NCI-H1105 treated with DMSO at 0.1 percent for 48 hours (cell line): ENCODE measurements around the gene C6orf132.
A peak's percentile ranks its signal among the peaks of the same experiment; 100 is the strongest.

Source experiments
- DNase-seq: peaks from one replicate; lab custom pipeline; 2025; lab: John Stamatoyannopoulos, UW

The C6orf132 gene

DNA sequence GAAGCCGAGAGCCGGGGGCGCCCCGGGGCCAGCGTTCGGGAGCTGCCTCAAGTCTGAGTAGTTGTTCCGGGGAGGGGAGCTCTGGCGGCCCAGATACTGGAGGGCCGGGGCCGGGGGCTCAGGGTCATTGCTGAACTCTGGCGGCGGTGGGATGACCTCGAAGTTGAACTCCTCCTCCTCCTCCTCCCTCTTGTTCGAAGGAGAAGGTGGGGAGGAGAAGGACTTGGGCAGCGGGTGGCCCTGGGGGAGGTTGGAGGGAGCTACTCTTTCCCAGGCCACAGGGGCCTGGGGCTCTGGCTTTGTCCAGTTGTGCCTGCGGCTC is 37.7 kb downstream of the C6orf132 start:
- DNase-seq: no peak

DNA sequence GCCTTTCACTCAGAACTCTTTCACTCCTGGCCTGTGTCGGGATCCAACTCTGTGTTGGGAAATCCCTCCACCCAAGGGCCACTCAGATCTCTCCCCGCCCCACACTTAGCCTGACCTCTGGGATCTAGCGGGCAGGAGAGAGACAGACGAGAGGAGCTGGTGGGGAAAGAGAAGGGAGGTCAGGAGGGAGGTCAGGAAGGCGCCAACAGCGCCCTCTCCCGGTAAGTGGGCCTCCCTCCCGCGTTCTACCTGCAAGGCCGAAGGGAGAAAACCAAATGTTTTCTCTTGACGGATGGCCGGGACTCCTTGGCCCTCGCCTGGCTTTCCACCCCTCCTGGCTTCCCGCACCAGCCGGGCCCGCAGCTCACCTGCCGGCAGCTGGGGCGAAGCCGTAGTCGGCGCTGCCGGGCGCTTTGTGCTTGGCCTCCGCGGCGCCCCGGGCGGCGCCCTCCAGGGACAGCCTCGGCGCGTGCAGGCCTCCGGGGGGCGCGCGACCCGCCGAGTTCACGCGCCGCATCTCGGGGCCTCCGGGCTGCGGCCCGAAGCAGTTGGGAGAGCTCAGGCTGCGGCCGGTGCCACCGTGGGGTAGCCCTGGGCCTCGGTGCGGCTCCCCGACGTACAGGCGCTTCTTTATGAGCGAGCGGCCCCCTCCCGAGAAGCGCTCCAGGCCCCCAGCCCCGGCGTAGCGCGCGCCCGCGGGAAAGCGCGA is 38.2 kb downstream of the C6orf132 start:
- DNase-seq: no peak

DNA sequence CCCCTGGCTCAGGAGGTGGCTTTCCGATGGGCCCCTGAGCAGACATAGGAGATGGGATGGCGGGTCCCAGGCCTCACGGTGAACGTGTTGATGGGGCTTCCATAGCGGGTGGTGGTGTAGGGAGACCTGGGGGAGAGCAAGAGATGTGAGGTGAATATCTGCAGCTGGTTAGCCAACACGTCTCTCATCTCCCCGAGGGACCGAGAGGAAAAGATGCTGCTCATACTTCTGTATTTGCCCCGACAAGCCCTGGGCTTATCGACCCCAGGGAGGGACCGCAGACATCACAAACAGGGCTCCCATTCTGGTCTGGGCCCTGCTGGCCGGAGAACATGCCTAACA is 38.7 kb downstream of the C6orf132 start:
- no peak for DNase-seq

DNA sequence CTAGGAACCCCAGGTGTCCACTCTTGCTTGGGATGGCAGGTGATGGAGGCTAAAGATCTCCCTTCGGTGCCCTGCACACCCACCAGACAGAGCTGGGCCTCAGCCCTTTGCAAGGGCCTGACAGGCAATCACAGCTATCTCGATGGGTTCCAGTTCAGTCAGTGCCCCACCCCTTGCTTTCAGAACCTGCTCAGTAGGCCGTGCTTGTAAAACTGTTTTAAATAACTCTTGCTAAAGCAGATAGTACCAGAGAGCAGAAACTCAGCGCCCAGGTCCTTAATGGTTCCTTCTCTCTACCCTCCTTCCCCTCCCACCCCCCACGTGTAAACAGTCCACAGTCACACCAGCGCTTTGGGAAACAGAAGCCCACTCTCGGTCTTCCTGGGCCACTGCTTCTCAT is 39.2 kb downstream of the C6orf132 start:
- no peak for DNase-seq

DNA sequence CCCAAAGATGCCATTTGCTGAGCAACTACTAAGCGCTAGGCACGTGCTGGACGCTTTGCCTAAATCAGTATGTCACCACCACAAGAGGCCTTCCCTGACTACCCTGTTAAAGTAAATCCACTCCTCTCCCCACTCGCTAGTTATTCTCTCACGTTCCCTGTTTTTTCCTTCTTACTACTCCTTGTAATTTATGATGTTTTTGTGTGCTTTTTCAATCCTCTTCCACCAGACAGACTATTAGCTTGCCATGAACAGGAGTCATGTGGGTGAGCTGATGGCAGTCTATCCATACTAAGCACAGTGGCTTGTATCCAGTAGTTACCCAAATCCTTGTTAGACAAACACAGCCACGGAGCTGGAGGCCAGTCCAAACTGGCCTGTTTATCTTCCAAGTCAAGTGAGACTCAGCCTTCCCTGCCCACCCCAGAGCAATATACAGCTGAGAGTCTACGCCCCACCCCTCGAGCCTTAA is 41.2 kb downstream of the C6orf132 start:
- no peak for DNase-seq

DNA sequence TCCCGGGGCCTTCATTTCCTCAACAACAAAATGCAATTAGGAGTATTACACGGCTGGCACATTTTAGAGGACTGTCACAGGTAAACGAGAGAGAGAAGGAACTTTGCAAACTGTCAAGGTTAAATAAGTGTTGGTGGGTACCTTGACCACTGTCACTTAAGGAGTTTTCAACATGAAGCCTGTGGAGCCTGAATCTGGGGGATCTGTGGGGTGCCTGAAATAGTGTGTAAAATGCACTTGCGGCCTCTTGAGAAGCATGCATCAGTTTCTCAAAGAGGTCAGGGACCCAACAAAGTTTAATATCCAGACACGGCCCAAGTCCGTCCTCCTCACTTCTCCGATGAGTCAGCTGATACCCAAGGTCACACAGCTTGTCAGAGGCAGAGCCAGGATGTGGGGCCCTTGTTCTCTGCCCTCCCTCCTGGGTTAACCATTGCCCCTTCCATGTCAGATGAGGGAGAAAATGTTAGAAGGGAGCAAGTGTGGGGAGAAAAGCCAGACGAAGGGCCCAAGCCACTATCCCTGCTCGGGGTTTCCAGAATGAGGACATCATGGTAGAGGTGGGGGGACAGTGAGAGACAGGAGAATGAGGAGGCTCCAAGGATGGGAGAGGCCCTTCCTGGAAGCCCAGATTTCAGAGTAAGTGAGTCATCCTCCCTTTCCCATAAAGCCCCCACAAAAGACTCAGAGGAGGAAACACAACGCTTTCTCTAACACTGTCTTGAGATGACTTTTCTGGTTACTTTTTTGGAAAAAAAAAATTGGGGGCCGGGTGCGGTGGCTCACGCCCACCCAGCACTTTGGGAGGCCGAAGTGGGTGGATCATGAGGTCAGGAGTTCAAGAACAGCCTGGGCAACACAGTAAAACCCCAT is 42.2 kb downstream of the C6orf132 start:
- no peak for DNase-seq

DNA sequence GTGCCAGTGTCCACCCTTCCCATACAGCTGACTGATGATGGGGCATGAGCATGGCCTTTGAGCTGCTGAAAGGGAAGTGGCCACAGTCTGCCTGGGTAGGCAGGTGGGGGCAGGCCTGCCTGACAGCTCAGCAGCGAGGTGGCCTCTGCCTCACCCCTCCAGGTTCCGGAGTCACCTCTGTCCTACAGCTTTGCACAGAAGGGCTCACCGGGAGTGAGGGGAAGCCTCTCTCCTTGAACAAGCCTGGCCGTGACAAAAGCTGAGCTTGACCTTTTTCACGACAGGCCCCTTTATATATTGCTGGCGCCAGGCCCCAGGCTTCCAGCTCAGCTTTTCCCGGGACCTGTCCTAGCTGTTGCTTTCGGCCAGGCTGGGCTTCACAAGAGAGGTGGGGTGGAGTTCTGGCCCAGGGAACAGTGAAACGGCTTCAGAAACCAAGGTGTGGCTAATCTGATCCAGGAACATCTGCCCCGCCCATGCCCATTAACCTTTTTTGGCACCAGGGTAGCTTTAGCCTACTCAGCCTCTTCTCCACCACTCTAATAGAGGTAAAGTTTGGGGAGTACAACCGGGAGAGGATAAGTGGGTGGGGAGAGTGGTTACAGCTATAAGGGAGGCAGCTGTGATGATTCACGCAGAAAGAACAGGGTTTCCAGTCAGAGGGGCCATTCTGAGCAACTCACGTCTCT is 42.9 kb downstream of the C6orf132 start:
- peak; percentile 21 for DNase-seq

DNA sequence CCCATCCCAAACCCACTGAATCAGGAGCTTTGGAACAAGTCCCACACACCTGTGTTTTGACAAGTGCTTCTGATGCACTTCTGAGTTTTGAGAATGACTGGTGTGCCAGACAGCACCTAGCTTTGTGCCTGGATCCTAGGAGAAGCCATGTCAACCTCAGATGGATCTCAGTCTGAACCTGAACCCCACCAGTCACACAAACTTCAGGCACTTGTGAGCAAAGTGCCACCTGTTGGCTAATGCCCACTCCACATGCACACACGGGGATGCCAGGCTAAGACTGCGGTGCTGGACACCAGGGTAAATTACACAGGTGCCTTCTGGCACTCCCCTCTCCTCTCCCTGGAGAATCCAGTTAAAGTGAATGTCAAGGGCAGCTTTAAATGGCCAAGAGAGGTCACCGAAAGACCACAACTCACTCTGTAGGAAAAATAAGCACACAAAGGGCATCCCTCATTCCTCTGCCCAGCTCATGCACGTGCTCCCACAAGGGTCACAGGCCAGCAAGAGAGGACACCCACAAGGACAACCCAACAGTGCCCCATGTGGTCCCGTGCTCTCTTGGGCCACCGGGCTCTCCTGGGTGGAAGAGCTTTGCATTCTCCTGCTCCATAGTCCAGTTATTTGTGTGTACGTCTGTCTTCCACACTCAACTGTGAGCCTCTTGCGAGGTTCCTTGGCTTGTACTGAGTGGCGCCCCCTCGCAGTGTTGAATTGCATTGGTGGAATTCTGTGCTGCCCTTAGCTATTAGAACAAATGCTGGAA is 46.5 kb downstream of the C6orf132 start:
- no peak for DNase-seq

DNA sequence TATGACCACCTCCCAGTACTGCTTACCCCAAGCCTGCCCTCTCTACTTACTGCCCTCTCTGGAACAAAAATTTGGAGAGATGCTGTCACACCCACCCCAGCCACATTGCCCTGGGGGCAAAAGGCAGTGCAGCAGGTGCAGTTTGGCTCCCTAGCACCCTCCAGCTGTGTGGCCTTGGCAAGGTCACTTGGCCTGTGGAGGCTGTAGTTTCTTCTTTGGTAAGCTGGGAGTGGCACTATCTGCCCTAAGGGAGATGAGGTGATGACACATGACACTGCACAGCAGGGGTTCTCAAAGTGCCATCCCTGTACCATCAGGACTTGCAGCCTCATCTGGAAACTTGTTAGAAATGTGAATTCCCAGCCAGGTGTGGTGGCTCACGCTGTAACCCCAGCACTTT is 47.3 kb downstream of the C6orf132 start:
- DNase-seq: no peak

DNA sequence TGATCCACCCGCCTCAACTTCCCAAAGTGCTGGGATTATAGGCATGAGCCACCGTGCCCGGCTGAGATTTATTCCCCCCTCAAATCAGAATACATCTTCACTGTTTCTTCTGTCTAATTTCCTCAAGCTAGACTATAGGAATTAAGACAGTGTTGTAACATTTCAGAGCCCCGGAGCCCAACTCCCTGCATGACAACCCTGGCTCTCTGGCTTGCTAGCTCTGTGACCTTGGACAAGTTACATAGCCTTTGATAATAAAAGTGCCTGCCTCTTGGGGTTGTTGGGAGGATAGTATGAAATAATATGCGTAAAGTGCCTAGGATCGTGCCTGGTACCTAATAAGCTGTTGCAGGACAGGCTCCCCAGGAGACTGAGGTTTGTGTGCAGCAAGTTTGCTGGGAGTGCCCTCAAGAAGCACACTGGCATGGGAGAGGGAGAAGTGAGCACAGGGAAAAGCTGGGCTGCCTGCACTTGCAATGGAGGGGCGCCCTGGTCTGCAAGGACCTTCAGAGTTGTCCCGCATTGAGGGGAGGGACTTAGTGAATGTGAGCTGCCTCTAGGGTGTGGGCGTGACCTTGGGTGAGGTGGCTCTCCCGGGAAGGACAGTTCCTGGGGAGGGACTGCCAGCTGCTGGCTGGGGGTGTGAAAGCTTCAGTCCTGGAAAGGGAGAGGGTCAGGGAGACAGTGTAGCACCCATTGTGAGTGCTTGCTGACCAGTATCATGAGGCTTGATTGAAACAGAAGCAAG is 48.7 kb downstream of the C6orf132 start:
- DNase-seq: no peak

DNA sequence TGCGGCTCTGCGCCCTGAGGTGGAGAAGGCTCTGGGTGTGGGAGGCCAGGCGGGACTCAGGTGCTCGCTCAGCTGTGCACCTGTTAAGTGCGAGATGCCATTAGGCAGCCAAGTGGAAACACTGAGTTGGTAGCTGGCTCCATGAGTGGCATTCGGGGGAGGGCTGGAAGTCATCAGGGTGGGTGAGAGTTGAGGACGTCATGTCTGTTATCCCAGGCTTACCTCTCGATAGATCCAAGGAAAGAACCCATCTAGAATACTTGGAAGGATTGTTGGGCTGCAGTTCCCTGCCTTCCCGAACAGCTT is 50.7 kb downstream of the C6orf132 start:
- DNase-seq: no peak

DNA sequence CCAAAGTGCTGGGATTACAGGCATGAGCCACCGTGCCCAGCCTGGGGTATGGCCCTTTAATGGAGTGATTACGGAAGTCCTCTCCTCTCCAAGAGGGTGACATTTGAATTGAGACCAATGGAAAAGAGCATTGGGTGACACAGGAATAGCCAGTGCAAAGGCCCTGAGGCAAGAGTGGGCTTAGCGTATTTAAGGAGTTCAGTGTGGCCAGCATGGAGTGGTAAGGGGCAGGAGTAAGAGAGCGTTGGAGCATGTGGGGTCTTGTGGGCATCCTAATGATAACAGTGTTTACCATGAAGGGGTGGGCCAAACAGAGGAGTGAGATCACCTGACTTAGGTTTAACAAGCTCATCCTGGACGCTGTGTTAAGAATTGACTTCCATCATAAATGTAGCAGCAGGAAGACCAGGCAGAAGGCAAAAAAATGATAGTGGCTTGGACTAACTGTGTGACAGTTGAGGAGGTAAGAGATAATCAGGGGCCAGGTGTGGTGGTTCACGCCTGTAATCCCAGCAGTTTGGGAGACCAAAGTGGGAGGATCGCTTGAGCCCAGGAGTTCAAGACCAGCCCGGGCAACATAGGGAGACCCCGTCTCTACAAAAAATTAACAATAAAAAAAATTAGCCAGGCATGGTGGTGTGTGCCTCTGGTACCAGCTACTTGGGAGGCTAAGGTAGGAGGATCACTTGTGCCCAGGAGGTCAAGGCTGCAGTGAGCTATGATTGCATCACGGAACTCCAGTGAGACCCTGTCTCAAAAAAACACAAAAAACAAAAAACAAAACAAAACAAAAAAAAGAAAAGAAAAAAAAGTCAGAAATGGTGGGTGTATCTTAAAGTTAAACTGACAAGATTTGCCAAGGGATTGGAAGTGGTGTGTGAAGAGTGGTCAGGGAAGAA is 51.4 kb downstream of the C6orf132 start:
- DNase-seq: no peak

DNA sequence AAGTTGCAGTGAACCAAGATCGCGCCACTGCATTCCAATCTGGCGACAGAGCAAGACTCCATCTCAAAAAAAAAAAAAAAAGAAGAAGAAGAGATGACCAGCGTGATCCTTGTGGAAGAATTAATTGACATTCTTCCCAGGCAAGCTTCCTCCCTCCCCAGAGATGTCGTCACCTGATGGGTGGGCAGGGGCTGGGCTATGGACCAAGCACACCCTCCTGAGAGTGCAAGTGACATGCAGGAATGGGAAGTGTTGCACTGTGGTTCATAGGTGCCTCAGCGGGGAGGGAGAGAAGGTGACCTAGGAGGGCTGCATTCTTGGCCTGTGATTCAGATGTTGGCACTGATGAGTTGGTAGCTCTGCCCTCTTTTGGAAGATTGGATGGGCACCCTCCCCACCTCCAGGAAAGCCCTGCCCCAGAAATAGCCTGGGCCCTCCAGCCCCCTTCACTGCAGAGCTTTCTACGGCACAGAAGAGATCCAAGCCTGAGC is 54.3 kb downstream of the C6orf132 start:
- no peak for DNase-seq

DNA sequence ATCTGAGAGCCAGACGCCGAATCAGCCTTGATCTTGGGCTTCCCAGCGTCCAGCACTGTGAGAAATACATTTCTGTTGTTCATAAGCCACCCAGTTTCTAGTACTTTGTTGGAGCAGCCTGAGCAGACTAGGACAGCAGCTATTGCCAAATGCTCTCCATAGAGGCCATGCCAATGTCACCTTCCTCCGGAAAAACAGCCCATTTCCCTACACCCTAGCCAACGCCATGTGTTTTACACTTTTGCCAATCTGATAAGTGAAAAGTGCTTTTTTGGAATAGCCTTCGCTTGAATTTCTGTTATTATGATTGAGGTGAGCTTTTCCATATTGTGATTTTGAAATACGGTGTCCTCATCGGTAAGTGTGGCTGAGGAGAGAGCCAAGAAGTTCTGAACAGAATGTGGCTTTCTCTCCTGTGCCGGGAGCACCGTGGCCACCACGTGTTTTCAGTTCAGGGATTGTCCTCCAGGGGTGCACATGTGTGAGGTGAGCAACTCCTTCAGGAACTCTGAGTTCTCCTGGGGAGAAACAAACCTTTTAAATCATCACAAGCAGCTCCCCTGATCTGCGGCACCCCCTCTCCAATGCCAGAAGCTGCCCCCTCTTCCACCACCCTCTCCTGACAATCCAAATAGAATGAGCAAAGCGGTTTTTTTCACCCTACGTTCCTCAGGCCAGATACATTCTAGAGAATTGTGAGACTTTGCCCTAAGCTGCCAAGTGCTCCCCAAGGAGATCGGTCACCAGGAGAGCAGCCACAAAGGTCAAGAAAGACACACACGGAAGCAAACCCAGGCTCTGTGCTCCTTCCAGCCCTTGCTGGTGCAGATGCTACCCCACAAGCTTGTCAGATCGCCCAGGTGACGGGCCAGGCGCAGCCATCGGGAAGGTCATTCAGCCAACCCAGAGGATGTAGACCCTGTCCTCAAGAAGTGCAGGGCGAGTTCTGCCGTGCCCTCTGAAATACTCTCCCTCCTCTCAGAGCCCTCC is 56.1 kb downstream of the C6orf132 start:
- DNase-seq: no peak

DNA sequence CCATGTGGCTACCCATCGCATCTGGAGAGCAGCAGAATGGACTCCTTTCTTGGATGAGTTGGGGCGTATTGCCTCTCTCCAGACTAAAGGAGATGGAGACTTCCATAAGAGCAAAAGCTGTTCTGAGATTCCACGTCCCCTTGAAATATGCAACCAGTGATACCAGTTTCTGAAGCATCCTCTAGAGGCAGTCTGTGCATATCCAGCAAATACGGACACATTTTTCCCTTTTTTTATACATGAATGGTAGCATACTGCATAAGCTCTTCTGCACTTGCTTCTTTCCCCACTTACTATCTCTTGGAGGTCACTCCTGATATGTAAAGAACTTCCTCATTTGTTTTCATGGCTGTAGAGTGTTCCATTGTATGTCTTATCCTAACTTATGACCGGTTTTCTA is 57.5 kb downstream of the C6orf132 start:
- no peak for DNase-seq

DNA sequence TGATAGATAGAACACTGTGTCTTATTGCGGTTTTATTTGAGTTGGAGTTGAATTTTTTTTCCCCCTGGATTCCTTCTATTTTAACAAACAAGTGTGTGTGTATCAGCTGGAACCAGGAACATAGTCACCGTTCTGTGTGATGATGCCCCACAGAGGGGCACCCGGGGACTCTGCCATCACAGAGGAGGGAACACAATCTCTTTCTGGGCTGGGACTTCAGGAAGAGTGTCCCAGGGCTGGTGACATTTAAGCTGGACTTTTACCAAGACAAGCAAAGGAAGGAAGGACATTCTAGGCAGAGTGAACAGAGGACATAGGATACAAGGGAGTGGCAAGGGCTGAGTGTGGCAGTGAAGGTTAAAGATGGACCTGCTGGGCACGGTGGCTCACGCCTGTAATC is 58.9 kb downstream of the C6orf132 start:
- no peak for DNase-seq

DNA sequence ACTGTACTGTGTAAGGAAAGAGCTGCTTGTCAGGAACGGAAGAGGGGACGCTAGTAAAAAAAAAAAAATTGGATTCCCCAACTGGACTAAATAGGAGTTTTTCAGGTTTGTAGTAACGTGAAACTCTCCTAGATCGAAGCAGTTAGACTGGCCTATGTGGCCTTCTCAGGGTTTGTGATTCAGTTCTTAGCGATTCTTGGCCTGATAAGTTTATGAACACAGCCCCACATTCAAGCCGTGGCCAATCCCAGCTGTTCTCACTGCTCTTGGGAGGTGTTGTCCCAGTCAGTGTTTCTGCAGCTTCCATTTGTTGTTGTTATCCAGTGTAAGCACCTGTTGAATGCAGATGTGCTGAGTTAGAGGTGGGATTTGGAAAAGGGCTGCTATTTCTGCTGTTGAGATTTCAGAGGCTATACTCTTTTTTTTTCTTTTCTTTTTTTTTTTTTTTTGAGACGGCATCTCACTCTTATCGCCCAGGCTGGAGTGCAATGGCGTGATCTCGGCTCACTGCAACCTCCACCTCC is 62.4 kb downstream of the C6orf132 start:
- DNase-seq: no peak

DNA sequence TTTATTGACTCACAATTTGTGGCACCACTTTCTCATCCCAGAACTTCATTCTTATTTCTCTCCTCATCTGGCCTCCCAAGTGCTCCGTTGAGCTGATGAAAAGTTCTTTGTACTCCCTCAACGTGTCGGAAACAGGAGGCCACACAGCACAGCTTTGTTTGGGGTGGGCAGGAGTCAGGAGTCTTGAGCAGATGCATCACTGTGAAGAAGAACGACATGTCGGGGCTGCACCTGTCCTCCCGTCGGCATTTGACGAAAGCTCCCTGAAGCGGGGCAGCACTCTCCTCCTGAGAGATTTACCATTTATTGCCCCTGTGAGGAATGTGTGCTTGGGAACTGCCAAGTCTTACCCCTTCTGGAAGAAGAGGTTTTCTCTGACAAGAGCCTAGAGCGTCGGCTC is 64.0 kb downstream of the C6orf132 start:
- no peak for DNase-seq
